GM12873 (cell line): ENCODE measurements around the gene ZNF804B.

Experiments used
- TF ChIP-seq, protein P1 (sequence below): IDR thresholded peaks from 2 replicates; pipeline ENCODE4 v1.5.1; 2012; ENCODE audit warnings: low read depth, mild to moderate bottlenecking, moderate library complexity, low read length, control low read depth; ENCODE audit not compliant: insufficient read depth; ENCODE audit errors: missing control alignments

ZNF804B gene

DNA sequence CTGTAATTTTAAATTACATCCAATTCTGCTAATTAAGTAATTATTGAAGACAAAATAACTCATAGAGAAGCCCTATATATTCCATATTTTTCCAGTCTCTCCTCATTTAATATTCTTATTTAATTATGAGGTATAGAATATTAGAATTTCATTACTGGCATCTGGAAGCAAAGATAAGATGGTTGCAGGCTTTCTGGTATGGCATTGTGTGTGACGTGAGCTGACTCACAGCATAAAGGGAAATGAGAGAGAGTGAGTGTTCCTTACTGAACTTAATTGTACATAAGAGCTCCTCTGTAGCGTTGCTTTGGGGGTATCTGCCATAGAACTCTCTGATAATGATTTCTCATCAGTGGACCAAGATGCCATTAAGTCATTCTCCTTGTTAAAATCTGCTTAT lies 163.4 kb downstream of the ZNF804B start:
- TF ChIP-seq, protein P1, sequence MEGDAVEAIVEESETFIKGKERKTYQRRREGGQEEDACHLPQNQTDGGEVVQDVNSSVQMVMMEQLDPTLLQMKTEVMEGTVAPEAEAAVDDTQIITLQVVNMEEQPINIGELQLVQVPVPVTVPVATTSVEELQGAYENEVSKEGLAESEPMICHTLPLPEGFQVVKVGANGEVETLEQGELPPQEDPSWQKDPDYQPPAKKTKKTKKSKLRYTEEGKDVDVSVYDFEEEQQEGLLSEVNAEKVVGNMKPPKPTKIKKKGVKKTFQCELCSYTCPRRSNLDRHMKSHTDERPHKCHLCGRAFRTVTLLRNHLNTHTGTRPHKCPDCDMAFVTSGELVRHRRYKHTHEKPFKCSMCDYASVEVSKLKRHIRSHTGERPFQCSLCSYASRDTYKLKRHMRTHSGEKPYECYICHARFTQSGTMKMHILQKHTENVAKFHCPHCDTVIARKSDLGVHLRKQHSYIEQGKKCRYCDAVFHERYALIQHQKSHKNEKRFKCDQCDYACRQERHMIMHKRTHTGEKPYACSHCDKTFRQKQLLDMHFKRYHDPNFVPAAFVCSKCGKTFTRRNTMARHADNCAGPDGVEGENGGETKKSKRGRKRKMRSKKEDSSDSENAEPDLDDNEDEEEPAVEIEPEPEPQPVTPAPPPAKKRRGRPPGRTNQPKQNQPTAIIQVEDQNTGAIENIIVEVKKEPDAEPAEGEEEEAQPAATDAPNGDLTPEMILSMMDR = no peak

DNA sequence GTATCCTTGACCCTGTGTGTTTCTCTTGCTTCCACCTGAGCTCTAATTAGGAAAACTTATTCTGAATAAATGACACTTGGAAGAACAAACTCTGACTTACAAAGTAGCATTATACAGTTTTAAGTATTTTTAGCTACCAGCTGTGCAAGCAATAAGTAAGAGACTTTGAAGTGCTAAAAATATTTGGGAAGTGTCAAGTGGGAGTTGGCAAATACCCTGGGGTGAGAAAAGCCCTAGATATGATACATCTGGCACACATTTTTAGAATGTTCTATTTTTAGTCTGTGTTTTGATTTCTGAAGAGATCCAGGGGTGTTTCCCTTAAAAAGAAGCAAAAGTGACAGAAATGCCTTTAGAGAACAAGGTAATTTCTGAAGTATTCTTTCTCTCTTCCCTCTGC lies 168.8 kb downstream of the ZNF804B start:
- TF ChIP-seq, protein P1 = no peak

DNA sequence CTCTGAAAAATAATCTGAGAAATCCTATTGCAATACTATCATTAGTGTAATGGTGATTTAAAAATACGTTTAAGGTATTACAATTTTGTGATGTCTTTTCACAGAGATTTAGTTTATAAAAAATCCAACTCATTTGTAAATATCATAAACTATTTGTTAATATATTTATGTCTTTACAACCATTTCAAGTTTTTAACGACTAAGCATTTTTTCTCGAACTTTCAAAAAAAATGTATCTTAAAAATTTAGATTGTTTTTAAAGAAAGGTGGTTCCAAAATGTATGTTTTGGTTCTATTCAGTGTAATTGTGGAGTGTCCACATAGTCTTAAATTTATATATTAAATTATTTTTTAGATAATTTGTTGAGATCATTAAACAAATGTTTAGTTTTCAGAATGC lies 170.2 kb downstream of the ZNF804B start:
- TF ChIP-seq, protein P1 = no peak

DNA sequence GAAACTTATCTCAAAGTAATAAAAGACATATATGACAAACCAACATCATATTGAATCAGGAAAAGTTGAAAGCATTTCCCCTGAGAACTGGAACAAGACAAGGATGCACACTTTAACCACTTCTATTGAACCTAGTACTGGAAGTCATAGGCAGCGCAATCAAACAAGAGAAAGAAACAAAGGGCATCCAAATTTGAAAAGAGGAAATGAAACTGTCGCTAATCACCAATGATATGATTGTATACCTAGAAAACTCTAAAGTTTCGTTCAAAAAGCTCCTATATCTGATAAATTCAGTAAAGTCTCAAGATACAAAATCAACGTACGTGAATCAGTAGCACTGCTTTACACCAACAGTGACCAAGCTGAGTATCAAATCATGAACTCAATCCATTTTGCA lies 173.8 kb downstream of the ZNF804B start:
- TF ChIP-seq, protein P1 = no peak

DNA sequence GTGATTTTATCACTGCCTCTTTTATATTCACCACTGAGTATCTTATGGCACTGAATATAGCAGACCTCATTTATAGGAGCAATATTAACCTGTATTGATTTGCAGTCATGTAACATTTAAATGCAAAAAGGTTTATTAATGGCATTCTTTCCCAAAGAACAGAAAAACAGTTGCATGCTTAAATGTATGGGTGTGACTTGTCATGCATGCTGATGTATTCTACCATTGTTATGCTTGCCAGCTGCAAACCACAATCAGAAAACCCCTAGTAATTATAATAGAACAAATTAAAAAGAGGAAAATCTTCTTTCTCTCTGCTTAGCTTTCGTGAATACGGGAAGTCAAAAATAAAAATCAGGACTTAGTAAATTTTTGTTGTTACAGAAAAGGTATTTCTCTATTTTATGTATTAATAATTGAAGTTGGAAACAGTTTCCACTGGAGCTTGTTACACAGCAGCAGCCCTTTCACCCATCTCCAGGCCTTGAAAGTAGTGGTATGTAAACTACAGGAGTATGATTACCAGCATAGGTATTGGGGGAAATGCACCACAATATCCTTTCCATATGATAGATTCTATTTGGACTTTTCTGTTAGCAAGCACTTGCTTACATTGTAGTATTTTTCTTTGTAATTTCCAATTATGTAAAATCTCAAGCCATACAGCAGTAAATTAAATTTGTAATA lies 183.5 kb downstream of the ZNF804B start:
- TF ChIP-seq, protein P1 = no peak

DNA sequence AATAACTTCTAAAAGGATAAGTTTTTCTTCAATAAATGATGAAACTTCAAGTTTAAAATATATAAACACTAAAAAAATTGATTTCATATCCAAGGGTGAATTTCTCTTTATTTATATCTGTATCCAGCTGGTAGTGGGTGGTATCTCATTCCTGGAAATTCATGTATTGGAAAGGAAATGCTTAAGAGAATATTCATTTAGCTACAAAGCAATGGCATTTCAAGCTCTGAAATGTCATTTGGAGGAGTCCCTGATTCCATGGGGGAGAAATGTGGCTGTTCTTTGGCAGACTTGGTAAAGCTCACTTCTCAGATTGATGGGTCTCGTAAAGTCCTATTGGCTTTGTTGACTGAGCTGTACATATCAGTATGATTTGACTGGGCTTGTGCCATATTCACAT lies 192.3 kb downstream of the ZNF804B start:
- TF ChIP-seq, protein P1 = no peak

DNA sequence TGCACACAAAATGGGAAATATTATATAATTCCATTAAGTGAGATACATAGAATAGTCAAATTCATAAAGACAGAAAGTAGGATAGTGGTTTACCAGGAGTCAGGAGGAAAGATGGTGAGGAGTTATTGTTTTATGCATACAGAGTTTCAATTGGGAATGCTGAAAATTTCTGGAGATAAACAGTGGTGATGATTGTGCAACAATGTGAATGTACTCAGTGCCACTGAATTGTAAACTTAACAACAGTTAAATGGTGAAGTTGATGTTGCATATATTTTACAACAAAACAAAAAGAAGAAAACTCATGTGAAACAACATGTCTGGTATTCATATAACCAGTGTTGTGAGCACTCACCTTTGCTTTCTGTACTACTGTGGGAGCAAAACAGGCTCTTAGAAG lies 204.9 kb downstream of the ZNF804B start:
- TF ChIP-seq, protein P1 = no peak
